NCI-H1105 (cell line): ENCODE data around the gene LMF2.
A peak's percentile ranks its signal among the peaks of the same experiment; 100 is the strongest.
"Not testable (repeated sequence)": the region's sequence is repeated elsewhere in the genome, so short reads cannot be mapped to it uniquely, and the experiment has no call there.

ENCODE experiments used
- DNase-seq: peaks from one replicate; lab custom pipeline; 2025; lab: John Stamatoyannopoulos, UW

Gene LMF2

GRCh38 chr22:50523806-50524675 is 16.5 kb upstream of the LMF2 start:
- no peak for DNase-seq

GRCh38 chr22:50523458-50523805 is 15.9 kb upstream of the LMF2 start:
- no peak for DNase-seq

GRCh38 chr22:50522806-50523438 is 15.4 kb upstream of the LMF2 start:
- DNase-seq = no peak

GRCh38 chr22:50522208-50522805 is 14.8 kb upstream of the LMF2 start:
- no peak for DNase-seq

GRCh38 chr22:50521710-50522109 is 14.2 kb upstream of the LMF2 start:
- no peak for DNase-seq

- DNase-seq = no peak
These were observed 13.4 kb upstream of the LMF2 start for GRCh38 chr22:50520826-50521453.

- DNase-seq = not testable (repeated sequence)
These were observed 12.7 kb upstream of the LMF2 start for GRCh38 chr22:50520184-50520583.

- DNase-seq = no peak
These were observed 11.6 kb upstream of the LMF2 start for GRCh38 chr22:50519151-50519550.

- DNase-seq = no peak
These were observed 11.1 kb upstream of the LMF2 start for GRCh38 chr22:50518606-50519005.

- DNase-seq = no peak
These were observed 10.2 kb upstream of the LMF2 start for GRCh38 chr22:50517495-50518260.

- no peak for DNase-seq
These were observed 9.4 kb upstream of the LMF2 start for GRCh38 chr22:50516891-50517290.

- DNase-seq = no peak
These were observed 8.6 kb upstream of the LMF2 start for GRCh38 chr22:50516068-50516467.

- DNase-seq = no peak
These were observed 5.7 kb upstream of the LMF2 start for GRCh38 chr22:50513175-50513574.

- no peak for DNase-seq
These were observed 1.4 kb upstream of the LMF2 start for GRCh38 chr22:50508897-50509296.

- DNase-seq = peak; percentile 95
These were observed 736 bp upstream of the LMF2 start, which contains the start of gene NCAPH2 for GRCh38 chr22:50507991-50508884. NCAPH2 (plus strand) TSS chr22:50508224; CDS start chr22:50508338, 114 bp downstream.

GRCh38 chr22:50506611-50507420 is 686 bp downstream of the LMF2 start:
- DNase-seq = peak; percentile 2

- no peak for DNase-seq
These were observed 1.5 kb downstream of the LMF2 start for GRCh38 chr22:50505776-50506610.

GRCh38 chr22:50505276-50505775 is 2.2 kb downstream of the LMF2 start:
- DNase-seq = no peak
